Kidney epithelial cell (primary cell): ENCODE measurements around the gene GOSR2. TPM values are rescaled to one million over a fixed set of nuclear protein-coding genes. Genes with fewer than 3 reads are reported as not detected.

ENCODE experiments used
- DNase-seq: peaks from one replicate; pipeline ENCODE4 v3.0.0-alpha.2; 2010; ENCODE audit warnings: low read depth
- H3K27me3 ChIP-seq: 2 replicates; pipeline ENCODE4 v1.6.0; 2011; ENCODE audit warnings: low read length; ENCODE audit not compliant: control insufficient read depth, insufficient read depth
- H3K36me3 ChIP-seq: 2 replicates; pipeline ENCODE4 v1.5.1; 2011; ENCODE audit warnings: low read length; ENCODE audit not compliant: control insufficient read depth, insufficient read depth
- H3K4me3 ChIP-seq: 2 replicates; pipeline ENCODE4 v1.5.1; 2011; ENCODE audit warnings: low read depth, mild to moderate bottlenecking, control low read depth, low read length
- total RNA-seq: library from RNA; depleted of rRNA; stranded (reverse); fragments of >200 nt; gene quantifications from 2 replicates; pipeline ENCODE4 v1.2.3, GENCODE V29; 2015
- TF ChIP-seq, protein P1 (sequence below): IDR thresholded peaks from 2 replicates; pipeline ENCODE4 v1.5.1; 2011; ENCODE audit warnings: mild to moderate bottlenecking, moderate library complexity, low read length, control low read depth, inconsistent platforms; ENCODE audit not compliant: insufficient read depth, poor library complexity, severe bottlenecking

Gene GOSR2
- total RNA-seq, 1 donor from 2014 or later = 37.4 TPM

GRCh38 chr17:46883871-46884520 lies 39.0 kb upstream of the GOSR2 start:
- Histone ChIP-seq H3K27me3 (peaks cover 9% of the 10 kb centered on the region), H3K4me3 (no peak overlapping the region), H3K36me3 (no peaks in the 10 kb centered on the region)
- no peak for DNase-seq
- TF ChIP-seq, protein P1, sequence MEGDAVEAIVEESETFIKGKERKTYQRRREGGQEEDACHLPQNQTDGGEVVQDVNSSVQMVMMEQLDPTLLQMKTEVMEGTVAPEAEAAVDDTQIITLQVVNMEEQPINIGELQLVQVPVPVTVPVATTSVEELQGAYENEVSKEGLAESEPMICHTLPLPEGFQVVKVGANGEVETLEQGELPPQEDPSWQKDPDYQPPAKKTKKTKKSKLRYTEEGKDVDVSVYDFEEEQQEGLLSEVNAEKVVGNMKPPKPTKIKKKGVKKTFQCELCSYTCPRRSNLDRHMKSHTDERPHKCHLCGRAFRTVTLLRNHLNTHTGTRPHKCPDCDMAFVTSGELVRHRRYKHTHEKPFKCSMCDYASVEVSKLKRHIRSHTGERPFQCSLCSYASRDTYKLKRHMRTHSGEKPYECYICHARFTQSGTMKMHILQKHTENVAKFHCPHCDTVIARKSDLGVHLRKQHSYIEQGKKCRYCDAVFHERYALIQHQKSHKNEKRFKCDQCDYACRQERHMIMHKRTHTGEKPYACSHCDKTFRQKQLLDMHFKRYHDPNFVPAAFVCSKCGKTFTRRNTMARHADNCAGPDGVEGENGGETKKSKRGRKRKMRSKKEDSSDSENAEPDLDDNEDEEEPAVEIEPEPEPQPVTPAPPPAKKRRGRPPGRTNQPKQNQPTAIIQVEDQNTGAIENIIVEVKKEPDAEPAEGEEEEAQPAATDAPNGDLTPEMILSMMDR = no peak

DNA sequence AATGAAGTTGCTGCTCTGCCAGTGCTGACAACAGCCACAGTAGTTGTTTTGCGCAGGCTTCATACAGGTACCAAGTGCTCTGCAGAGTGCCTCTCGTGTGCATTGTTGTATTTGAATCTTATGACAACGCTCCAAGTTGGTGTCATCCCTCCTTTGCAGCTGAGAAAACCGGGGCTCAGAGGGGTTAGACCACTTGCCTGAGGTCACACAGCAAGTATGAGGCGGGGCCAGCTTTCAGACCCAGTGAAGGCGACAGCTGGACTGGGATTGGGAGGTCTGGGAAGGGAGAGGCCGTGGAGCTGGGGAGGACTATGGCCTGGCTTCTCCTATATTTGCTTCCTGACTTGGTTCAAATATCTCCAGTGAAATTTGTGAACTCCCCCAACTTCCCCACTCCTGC lies 38.4 kb upstream of the GOSR2 start:
- no peaks in the 10 kb centered on the region for H3K36me3 ChIP-seq
- H3K27me3 ChIP-seq = peaks cover 14% of the 10 kb centered on the region
- no peak overlapping the region for H3K4me3 ChIP-seq
- TF ChIP-seq, protein P1 = no peak
- no peak for DNase-seq

DNA sequence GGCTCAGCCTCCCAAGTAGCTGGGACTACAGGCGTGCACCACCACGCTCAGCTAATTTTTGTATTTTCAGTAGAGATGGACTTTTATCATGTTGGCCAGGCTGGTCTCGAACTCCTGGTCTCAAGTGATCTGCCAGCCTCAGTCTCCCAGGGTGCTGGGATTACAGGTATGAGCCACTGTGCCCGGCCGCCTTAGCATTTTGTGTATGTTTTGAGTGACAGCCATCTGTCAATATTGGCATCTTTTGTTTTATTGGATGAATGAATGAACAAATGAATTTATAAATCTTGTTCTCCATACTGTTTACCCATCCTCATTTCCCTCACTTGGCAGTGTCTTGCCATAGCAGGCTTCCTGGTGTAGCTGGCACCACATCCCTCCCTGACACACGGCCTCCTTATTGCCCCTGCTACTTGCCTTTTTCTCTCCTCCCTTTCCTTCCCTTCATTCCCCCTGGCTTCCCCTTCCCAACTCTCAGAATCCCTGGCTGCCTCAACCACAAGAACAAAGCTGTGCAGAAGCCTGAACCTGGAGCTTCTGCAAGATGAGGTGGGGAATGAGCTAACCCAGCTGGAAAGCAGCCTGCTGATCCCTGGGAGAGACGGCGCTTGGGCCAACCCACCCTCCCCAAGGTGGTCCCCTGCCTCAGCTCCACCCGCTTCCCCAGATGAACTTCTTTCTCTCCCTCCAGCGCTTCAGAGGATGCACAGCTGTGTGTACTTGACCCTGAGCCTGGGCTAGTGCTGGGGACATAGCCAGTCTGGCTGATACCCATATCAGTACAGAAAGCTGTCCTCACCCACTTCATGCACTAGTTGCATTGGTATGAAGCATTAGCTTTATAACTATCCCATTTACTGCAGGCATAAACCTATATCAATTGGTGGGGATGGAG lies 37.3 kb upstream of the GOSR2 start:
- Histone ChIP-seq H3K27me3 (peaks cover 14% of the 10 kb centered on the region), H3K36me3 (no peaks in the 10 kb centered on the region), H3K4me3 (no peak overlapping the region)
- no peak for DNase-seq
- TF ChIP-seq, protein P1 = no peak

DNA sequence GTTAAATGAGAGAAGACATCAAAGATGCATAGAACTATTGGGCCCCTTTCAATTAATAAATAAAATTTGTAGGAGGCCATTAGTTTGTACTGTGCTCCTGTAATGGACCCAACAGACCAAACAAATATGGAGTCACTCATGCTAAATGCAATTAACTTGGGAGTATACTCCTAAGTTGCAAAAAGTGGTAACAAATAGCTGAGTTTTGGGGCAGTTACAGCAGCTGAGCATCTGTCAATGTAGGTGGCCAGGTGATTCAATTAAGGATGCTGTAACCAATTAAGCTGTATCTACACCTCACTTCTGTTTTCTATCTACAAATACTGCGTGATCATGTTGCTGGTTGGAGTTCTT lies 36.7 kb upstream of the GOSR2 start:
- no peak overlapping the region for H3K4me3 ChIP-seq
- DNase-seq = no peak
- TF ChIP-seq, protein P1 = no peak
- no peaks in the 10 kb centered on the region for H3K36me3 ChIP-seq
- H3K27me3 ChIP-seq = peaks cover 14% of the 10 kb centered on the region

DNA sequence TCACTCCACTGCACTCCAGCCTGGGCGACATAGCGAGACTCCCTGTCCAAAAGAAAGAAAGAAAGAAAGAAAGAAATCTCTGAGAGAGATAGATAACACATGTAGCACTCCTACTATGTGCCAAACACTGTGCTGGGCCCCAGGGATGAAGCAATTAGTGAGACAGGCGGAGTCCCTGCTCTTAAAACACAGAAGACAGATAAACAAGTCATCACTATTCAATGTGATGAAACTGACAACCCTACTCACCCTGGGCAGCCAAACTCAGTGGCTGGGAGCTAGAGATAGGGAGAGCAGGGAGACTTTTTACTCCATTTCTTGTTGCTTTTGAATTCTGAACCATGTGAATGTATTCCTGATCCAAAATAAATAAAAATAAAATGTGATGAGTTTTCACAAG lies 35.2 kb upstream of the GOSR2 start:
- Histone ChIP-seq H3K36me3 (no peaks in the 10 kb centered on the region), H3K27me3 (peaks cover 12% of the 10 kb centered on the region), H3K4me3 (no peak overlapping the region)
- TF ChIP-seq, protein P1 = no peak
- DNase-seq = no peak
